ENCODE results near the gene BAAT.
"Not testable (repeated sequence)": the region's sequence is repeated elsewhere in the genome, so short reads cannot be mapped to it uniquely, and the experiment has no call there.

BAAT gene

DNA sequence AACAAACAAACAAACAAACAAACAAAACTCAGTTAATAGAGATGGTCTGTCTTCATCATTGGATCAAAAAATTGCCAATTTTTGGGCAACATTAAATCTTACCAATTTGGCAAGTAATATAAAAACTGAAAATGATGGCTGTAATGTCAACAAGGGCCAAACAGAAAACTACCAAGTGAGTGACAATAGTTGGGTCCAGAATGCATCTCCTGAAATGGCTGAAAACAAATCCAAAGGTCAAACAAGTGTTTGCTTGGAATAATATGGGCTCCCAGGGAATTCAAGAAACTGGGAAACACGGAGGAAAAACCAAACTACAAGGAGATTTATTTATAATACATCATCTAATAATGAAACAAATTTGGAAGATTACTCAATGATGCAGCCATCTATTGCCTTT is 25.1 kb downstream of the BAAT start:
- no peak for DNase-seq

GRCh38 chr9:101356619-101357018 is 28.2 kb downstream of the BAAT start:
- DNase-seq = no peak

GRCh38 chr9:101354765-101355708 is 29.8 kb downstream of the BAAT start:
- no peak for DNase-seq

GRCh38 chr9:101354143-101354764 is 30.6 kb downstream of the BAAT start:
- DNase-seq = no peak

- DNase-seq = no peak
Measured at GRCh38 chr9:101353683-101354082, 31.1 kb downstream of the BAAT start.

DNA sequence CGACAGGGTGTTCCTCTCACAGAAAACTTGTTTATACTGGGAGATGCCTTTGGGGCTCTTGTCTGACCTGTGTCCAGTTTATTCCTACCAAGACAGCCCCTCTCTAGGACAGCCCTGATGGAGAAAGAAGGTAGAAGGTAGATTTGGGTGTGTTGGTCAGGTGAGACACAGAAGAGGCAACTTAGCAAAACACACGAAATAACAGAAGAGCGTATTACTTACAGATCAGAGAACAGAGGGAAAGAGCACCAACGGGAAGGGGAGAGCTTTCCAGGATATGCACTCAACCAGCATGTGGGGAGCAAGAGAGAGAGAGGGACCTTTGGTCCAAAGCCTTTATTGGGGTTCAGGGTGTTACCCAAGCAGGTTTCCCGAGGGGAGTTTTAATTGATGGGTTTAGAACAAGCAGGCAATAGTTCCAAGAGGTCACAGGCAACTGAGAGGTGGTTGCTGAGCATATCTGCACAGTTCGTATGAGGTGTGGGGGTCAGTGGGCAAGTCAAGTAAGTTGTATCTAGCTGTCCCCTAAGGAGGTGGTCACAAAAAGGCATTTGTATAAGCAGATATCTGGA is 31.8 kb downstream of the BAAT start:
- no peak for DNase-seq

DNA sequence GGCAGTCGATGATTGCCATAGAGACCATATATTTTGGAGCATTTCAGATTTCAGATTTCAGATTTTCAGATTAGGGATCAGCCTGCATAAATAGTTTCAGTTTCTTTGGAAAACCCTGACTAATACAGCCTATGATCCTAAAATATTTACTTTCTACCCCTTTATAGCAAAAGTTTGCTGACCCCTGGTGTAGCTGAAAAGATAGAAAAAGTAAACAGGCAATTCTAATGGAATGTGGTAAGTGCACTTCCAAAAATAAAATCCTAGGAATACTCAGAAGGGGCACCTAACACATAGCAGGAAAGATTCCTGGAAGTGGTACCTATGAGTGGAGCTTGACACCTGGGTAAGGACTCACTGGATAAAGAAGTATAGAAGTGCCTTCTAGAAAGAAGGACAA is 34.5 kb downstream of the BAAT start:
- no peak for DNase-seq

GRCh38 chr9:101342595-101342994 is 42.2 kb downstream of the BAAT start:
- DNase-seq = no peak

GRCh38 chr9:101341958-101342357 is 42.8 kb downstream of the BAAT start:
- no peak for DNase-seq

- no peak for DNase-seq
Measured at GRCh38 chr9:101337237-101337636, 47.6 kb downstream of the BAAT start.

GRCh38 chr9:101336091-101336490 is 48.7 kb downstream of the BAAT start:
- DNase-seq = no peak

GRCh38 chr9:101333926-101334702 is 50.7 kb downstream of the BAAT start:
- no peak for DNase-seq

- no peak for DNase-seq
Measured at GRCh38 chr9:101333490-101333889, 51.3 kb downstream of the BAAT start.

DNA sequence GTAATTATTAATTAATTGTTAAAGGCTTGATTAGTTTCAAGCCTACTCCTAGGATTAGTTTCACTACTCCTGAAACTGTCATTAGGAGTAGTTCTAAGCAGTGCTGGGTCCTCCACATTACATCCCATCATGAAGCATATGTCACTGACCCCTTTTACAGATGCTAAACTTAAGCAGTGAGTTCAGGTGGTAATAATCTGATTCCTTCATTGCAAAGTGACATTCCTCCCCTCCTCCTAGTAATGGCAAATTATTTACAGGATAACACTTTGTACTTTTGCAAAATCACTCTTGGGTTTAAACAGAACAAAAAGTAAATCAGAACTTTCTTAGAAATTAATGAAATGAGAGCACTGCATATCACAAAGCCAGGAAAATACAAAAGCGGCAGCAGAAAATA is 52.4 kb downstream of the BAAT start:
- no peak for DNase-seq

DNA sequence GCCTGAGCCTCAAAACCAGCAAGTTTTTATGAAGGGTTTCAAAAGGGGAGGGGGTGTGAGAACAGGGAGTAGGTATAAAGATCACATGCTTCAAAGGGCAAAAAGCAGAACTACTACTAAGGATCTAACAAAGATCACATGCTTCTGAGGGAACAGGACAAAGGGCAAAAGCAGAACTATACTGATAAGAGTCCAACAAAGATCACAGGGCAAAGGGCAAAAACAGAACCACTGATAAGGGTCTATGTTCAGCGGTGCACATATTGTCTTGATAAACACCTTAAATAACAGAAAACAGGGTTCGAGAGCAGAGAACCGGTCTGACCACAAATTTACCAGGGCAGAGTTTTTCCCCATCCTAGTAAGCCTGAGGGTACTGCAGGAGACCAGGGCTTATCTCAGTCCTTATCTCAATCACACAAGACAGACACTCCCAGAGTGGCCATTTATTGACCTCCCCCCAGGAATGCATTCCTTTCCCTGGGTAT is 57.3 kb downstream of the BAAT start:
- DNase-seq = not testable (repeated sequence)

DNA sequence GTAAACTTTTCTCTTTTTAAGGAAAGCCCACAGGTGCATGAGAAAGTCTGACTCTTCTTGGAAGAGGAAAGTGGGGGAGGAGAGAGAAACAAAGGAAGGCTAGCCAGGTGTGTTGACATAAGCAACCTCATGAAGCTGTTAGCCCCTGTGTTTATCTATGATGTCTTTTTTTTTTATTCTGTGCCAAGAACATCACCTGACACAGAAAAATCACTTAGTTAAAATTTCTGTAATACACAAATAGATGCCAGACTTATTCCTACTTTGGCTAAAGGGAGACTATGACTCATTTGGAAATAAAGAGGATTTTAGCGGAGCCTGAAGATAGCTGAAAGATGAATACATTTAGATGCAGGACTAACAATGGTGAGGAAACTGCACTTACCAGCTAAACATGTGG is 58.3 kb downstream of the BAAT start:
- peak; percentile 72 for DNase-seq

DNA sequence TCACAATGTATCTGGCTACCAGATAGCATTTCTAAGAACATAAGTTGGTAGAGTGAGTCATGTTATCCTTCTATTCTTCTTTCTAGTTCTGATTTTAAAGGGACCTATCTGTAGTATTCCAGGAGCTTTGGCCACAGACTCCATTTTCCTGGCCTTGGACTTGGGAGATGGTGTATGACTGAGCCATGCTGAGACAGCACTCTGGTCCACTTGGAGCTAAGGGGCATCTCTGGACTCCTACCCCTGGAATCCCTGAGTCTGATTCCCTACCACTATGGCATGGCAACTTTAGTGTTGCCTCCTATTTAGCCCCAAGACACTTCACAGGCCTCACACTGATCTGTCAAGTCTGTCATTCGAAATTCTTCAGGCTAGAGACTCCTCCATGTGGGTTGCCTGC is 58.8 kb downstream of the BAAT start:
- DNase-seq = no peak

GRCh38 chr9:101325053-101325452 is 59.8 kb downstream of the BAAT start:
- peak; percentile 1 for DNase-seq

- DNase-seq = no peak
Measured at GRCh38 chr9:101324245-101324804, 60.5 kb downstream of the BAAT start.

GRCh38 chr9:101323129-101323528 is 61.7 kb downstream of the BAAT start:
- no peak for DNase-seq

- no peak for DNase-seq
Measured at GRCh38 chr9:101317735-101318134, 67.1 kb downstream of the BAAT start.

DNA sequence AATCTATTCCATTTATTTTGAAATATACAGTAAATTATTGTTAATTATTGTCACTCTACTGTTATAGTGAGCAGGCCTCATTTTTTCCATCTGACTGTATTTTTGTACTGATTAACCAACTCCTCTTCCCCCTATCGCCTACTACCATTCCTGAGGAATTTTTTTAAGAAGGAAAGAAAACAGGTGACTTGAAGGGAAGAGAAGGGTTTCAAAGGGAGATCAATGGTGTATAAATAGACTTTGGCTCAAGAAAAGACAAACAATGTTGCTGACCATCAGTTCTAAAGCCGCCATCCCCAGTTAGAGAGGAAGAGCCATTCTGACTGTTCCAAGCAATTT is 69.7 kb downstream of the BAAT start:
- DNase-seq = no peak

DNA sequence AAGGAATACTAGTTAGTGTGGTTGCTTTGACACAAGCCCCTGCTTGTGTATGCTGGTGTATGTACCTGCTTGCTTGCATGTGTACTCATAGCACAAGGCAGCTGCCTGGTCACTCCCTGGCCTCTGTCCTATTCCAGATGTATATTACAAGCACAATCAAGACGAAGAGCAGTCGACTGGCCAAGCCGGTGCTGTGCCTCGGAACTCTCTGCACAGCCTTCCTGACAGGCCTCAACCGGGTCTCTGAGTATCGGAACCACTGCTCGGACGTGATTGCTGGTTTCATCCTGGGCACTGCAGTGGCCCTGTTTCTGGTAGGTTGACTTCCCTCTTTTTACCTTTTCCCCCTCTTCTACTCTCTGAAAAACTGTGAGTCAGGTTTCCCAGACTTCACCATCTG is 72.1 kb downstream of the BAAT start:
- no peak for DNase-seq
